Karpas-422 (cell line): ENCODE measurements around the gene BBX. TPM values are rescaled to one million over a fixed set of nuclear protein-coding genes. Genes with fewer than 3 reads are reported as not detected.

Experiments
- DNase-seq: peaks from one replicate; pipeline ENCODE4 v3.0.0-alpha.2; 2015
- H2AFZ ChIP-seq: fragments of 200-600 bp; sonication (generic); 2 replicates; pipeline ENCODE4 v1.6.1; 2014; ENCODE audit warnings: antibody characterized with exemption, low read length, mixed read lengths
- H3K27ac ChIP-seq: fragments of 200-600 bp; sonication (generic); 2 replicates; pipeline ENCODE4 v1.5.1; 2014; ENCODE audit warnings: mild to moderate bottlenecking, low read length, moderate library complexity
- H3K27me3 ChIP-seq: fragments of 200-600 bp; sonication (generic); 2 replicates; pipeline ENCODE4 v1.6.1; 2014; ENCODE audit warnings: low read length, mixed read lengths
- H3K36me3 ChIP-seq: fragments of 200-600 bp; sonication (generic); 2 replicates; pipeline ENCODE4 v1.6.1; 2014; ENCODE audit warnings: low read length, mixed read lengths; ENCODE audit not compliant: insufficient read depth
- H3K4me1 ChIP-seq: fragments of 200-600 bp; sonication (generic); 2 replicates; pipeline ENCODE4 v1.6.1; 2014; ENCODE audit warnings: mild to moderate bottlenecking, low read length, mixed read lengths
- H3K4me2 ChIP-seq: fragments of 200-600 bp; sonication (generic); 2 replicates; pipeline ENCODE4 v1.6.1; 2014; ENCODE audit warnings: low read length, low read depth, mild to moderate bottlenecking; ENCODE audit not compliant: poor library complexity, severe bottlenecking
- H3K4me3 ChIP-seq: fragments of 200-600 bp; sonication (generic); 2 replicates; pipeline ENCODE4 v1.5.1; 2014; ENCODE audit warnings: mild to moderate bottlenecking, antibody characterized with exemption, low read length, mixed read lengths
- H3K79me2 ChIP-seq: fragments of 200-600 bp; sonication (generic); 2 replicates; pipeline ENCODE4 v1.6.1; 2014; ENCODE audit warnings: mild to moderate bottlenecking, low read length, mixed read lengths
- H3K9ac ChIP-seq: fragments of 200-600 bp; sonication (generic); 2 replicates; pipeline ENCODE4 v1.6.0; 2014; ENCODE audit warnings: low read length
- H3K9me2 ChIP-seq: fragments of 200-600 bp; sonication (generic), shearing (Covaris generic); replicated peaks from 2 replicates; pipeline ENCODE4 v1.6.0; 2014; ENCODE audit warnings: mild to moderate bottlenecking, low read length, moderate library complexity; ENCODE audit not compliant: insufficient read depth
- H3K9me3 ChIP-seq: fragments of 300-700, 200-600 bp; sonication (generic); 2 replicates; pipeline ENCODE4 v1.6.1; 2014; ENCODE audit warnings: low read length, mixed read lengths
- H4K20me1 ChIP-seq: fragments of 200-600 bp; sonication (generic); 2 replicates; pipeline ENCODE4 v1.6.1; 2014; ENCODE audit warnings: mild to moderate bottlenecking, antibody characterized with exemption, low read length, low read depth; ENCODE audit not compliant: insufficient read depth
- total RNA-seq: library from RNA; depleted of rRNA; stranded (reverse); fragments of >200 nt; shearing (Covaris generic); gene quantifications from 2 replicates; pipeline ENCODE4 v1.2.3, GENCODE V29; 2014; ENCODE audit warnings: low replicate concordance

Gene BBX
- total RNA-seq, 1 experiment from 2014 or later, result 109 TPM

- Histone ChIP-seq H3K79me2 (peaks cover 70% of the 10 kb centered on the region), H3K9me3 (no peaks in the 10 kb centered on the region), H3K4me3 (peak overlapping the region; percentile 95), H2AFZ (no peak overlapping the region), H3K9me2 (no peaks in the 10 kb centered on the region), H3K27me3 (no peaks in the 10 kb centered on the region), H3K27ac (peak overlapping the region; percentile 88), H3K36me3 (peaks cover 26% of the 10 kb centered on the region; the same call in 1 of the 2 replicates), H3K4me1 (peaks cover 44% of the 10 kb centered on the region), H3K9ac (peak overlapping the region; percentile 91), H3K4me2 (peak overlapping the region; percentile 100), H4K20me1 (no peaks in the 10 kb centered on the region)
- DNase-seq, result peak; percentile 82
Observed at GRCh38 chr3:107524326-107524840, 1.6 kb downstream of the BBX start.

- peaks cover 44% of the 10 kb centered on the region for H3K4me1 ChIP-seq
- H3K27me3 ChIP-seq, result no peaks in the 10 kb centered on the region
- peak overlapping the region; percentile 88 for H3K27ac ChIP-seq
- H4K20me1 ChIP-seq, result no peaks in the 10 kb centered on the region
- H3K9me3 ChIP-seq, result no peaks in the 10 kb centered on the region
- peaks cover 76% of the 10 kb centered on the region for H3K79me2 ChIP-seq
- H3K4me2 ChIP-seq, result peak overlapping the region; percentile 100
- H3K9me2 ChIP-seq, result no peaks in the 10 kb centered on the region
- peaks cover 30% of the 10 kb centered on the region; the same call in 1 of the 2 replicates for H3K36me3 ChIP-seq
- peak; percentile 78 for DNase-seq
- H3K4me3 ChIP-seq, result peak overlapping the region; percentile 95
- peak overlapping the region; percentile 91 for H3K9ac ChIP-seq
- H2AFZ ChIP-seq, result peak overlapping the region; percentile 49; the same call in 1 of the 2 replicates
Observed at GRCh38 chr3:107524841-107525643, 2.3 kb downstream of the BBX start.

- H3K4me3 ChIP-seq, result peak overlapping the region; percentile 95
- no peaks in the 10 kb centered on the region for H3K27me3 ChIP-seq
- H3K9ac ChIP-seq, result peak overlapping the region; percentile 91
- H2AFZ ChIP-seq, result peak overlapping the region; percentile 49; the same call in 1 of the 2 replicates
- no peaks in the 10 kb centered on the region for H4K20me1 ChIP-seq
- H3K36me3 ChIP-seq, result peaks cover 30% of the 10 kb centered on the region; the same call in 1 of the 2 replicates
- peaks cover 83% of the 10 kb centered on the region for H3K79me2 ChIP-seq
- H3K4me2 ChIP-seq, result peak overlapping the region; percentile 100
- no peaks in the 10 kb centered on the region for H3K9me3 ChIP-seq
- H3K4me1 ChIP-seq, result peaks cover 44% of the 10 kb centered on the region
- no peaks in the 10 kb centered on the region for H3K9me2 ChIP-seq
- peak; percentile 69 for DNase-seq
- H3K27ac ChIP-seq, result peak overlapping the region; percentile 88
Observed at GRCh38 chr3:107525644-107526305, 3.0 kb downstream of the BBX start.

- no peak for DNase-seq
- Histone ChIP-seq H3K4me3 (no peak overlapping the region), H3K4me2 (no peak overlapping the region), H3K27me3 (no peaks in the 10 kb centered on the region), H3K27ac (no peak overlapping the region), H3K9me3 (no peaks in the 10 kb centered on the region), H3K36me3 (peaks cover 59% of the 10 kb centered on the region; the same call in 1 of the 2 replicates), H2AFZ (no peak overlapping the region), H3K4me1 (peaks cover 19% of the 10 kb centered on the region), H3K9ac (no peak overlapping the region), H4K20me1 (no peaks in the 10 kb centered on the region), H3K9me2 (no peaks in the 10 kb centered on the region), H3K79me2 (peaks cover 100% of the 10 kb centered on the region)
Observed at GRCh38 chr3:107531917-107532469, 9.2 kb downstream of the BBX start.

DNA sequence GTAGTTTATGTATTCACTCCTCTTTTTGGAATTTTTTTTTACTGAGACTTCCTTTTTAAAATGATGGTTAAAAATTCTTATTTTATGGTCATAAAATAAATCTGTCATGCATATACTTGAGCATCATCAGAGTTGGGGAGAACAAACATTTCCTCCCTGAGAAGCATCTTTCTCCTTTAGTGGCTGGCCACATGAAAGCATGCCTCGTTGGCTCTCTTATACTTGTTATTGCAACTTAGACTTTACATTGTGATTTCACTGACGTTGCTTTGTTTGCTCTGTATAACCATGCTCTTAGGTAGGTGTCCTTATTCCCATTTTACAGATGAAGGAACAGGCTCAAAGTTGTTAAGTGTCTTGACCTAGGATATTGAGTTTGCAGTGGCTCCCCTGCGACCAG is 18.1 kb downstream of the BBX start:
- H2AFZ ChIP-seq, result no peak overlapping the region
- H3K9me2 ChIP-seq, result no peaks in the 10 kb centered on the region
- no peak overlapping the region for H3K4me3 ChIP-seq
- no peak for DNase-seq
- H3K4me2 ChIP-seq, result peak overlapping the region; percentile 10
- peaks cover 22% of the 10 kb centered on the region for H3K4me1 ChIP-seq
- no peaks in the 10 kb centered on the region for H3K27me3 ChIP-seq
- H3K79me2 ChIP-seq, result peaks cover 96% of the 10 kb centered on the region
- no peak overlapping the region; the same call in 1 of the 2 replicates for H3K27ac ChIP-seq
- no peak overlapping the region for H3K9ac ChIP-seq
- no peaks in the 10 kb centered on the region for H3K9me3 ChIP-seq
- no peaks in the 10 kb centered on the region for H4K20me1 ChIP-seq
- peaks cover 31% of the 10 kb centered on the region for H3K36me3 ChIP-seq

DNA sequence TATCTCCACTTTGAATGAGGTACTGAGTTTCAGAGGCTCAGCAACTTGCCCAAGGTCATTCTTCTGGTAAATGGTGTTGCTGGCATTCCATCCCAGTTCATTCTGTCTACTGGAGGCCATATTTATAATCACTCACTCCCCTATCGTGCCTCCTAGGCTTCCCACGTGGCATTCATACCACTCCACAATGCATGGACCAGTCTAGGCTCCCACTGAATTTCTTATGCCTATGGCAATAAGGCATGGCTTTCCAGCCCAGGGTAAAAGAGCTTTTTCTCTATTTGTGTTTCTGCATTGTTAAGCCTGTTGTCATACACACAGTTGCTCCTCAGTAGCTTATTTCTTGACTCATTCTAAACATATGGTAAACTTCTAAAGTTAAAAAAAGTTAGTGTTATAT is 19.9 kb downstream of the BBX start:
- Histone ChIP-seq H3K9me3 (no peaks in the 10 kb centered on the region), H3K27ac (no peak overlapping the region), H3K9me2 (no peaks in the 10 kb centered on the region), H3K4me2 (no peak overlapping the region), H3K9ac (no peak overlapping the region), H3K4me1 (peaks cover 22% of the 10 kb centered on the region), H2AFZ (no peak overlapping the region), H3K79me2 (peaks cover 96% of the 10 kb centered on the region), H3K27me3 (no peaks in the 10 kb centered on the region), H4K20me1 (no peaks in the 10 kb centered on the region), H3K36me3 (peaks cover 21% of the 10 kb centered on the region), H3K4me3 (no peak overlapping the region)
- DNase-seq, result no peak

DNA sequence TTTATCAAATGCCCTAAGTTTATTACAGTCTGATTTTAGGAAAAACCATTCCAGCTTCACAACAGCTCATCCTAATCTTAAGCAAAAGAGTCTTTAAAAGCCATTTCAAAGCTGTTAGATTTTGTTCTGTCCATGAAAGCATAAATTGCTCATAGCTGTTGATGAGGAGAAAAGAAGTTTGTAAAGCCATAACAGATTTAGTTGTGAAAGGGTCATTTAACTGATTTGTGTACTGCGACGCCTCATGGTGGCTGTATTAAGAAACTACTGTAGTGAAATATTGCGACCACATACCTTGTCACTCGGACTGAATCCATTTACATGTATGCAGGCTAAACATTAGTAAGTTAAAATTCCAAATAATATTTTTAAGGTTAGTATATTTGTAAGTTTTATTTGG is 20.9 kb downstream of the BBX start:
- no peaks in the 10 kb centered on the region for H4K20me1 ChIP-seq
- H3K9ac ChIP-seq, result no peak overlapping the region
- peaks cover 29% of the 10 kb centered on the region for H3K36me3 ChIP-seq
- H3K9me3 ChIP-seq, result no peaks in the 10 kb centered on the region
- no peaks in the 10 kb centered on the region for H3K9me2 ChIP-seq
- peaks cover 97% of the 10 kb centered on the region for H3K79me2 ChIP-seq
- H2AFZ ChIP-seq, result no peak overlapping the region
- H3K27me3 ChIP-seq, result no peaks in the 10 kb centered on the region
- no peak overlapping the region for H3K27ac ChIP-seq
- H3K4me2 ChIP-seq, result no peak overlapping the region
- peaks cover 22% of the 10 kb centered on the region for H3K4me1 ChIP-seq
- H3K4me3 ChIP-seq, result no peak overlapping the region
- DNase-seq, result peak; percentile 61

GRCh38 chr3:107545680-107546120 is 22.9 kb downstream of the BBX start:
- Histone ChIP-seq H4K20me1 (no peaks in the 10 kb centered on the region), H3K4me1 (peaks cover 12% of the 10 kb centered on the region), H3K9me2 (no peaks in the 10 kb centered on the region), H3K4me3 (no peak overlapping the region), H3K36me3 (peaks cover 26% of the 10 kb centered on the region; the same call in 1 of the 2 replicates), H3K79me2 (peaks cover 97% of the 10 kb centered on the region), H3K27me3 (no peaks in the 10 kb centered on the region), H2AFZ (no peak overlapping the region), H3K9ac (no peak overlapping the region), H3K4me2 (no peak overlapping the region), H3K9me3 (no peaks in the 10 kb centered on the region), H3K27ac (no peak overlapping the region)
- no peak for DNase-seq
